Left ventricle myocardium inferior (tissue), 1 donor: Measurements from ENCODE around the gene NOVA1. TPM values are rescaled to one million over a fixed set of nuclear protein-coding genes. Genes with fewer than 3 reads are reported as not detected.

Experiments used
- DNase-seq: peaks from one replicate; pipeline ENCODE4 v3.0.0-alpha.2; 2020
- H3K27ac ChIP-seq: fragments of 200-600 bp; replicated peaks from 2 replicates; pipeline ENCODE4 v1.8.0; 2021
- H3K27me3 ChIP-seq: fragments of 200-600 bp; 2 replicates; pipeline ENCODE4 v1.8.0; 2021; ENCODE audit warnings: low read depth
- H3K36me3 ChIP-seq: fragments of 200-600 bp; 2 replicates; pipeline ENCODE4 v1.8.0; 2021
- H3K4me1 ChIP-seq: fragments of 200-600 bp; 2 replicates; pipeline ENCODE4 v1.8.0; 2021
- H3K4me3 ChIP-seq: fragments of 200-600 bp; 2 replicates; pipeline ENCODE4 v1.8.0; 2021; ENCODE audit warnings: mild to moderate bottlenecking, moderate library complexity
- H3K9me3 ChIP-seq: fragments of 200-600 bp; replicated peaks from 2 replicates; pipeline ENCODE4 v1.8.0; 2021
- CTCF ChIP-seq: fragments of 200-600 bp; IDR thresholded peaks from 2 replicates; pipeline ENCODE4 v1.8.0; 2021; ENCODE audit warnings: antibody characterized with exemption, mild to moderate bottlenecking, borderline replicate concordance
- intact Hi-C: fragments of 100-400 bp; cut with micrococcal nuclease; formaldehyde crosslinking; loops from one replicate; pipeline ENCODE4 v1.11.0; 2022
- total RNA-seq: library from RNA; stranded (reverse); fragmentation: NEBNext Ultra II Directional; extraction: Animal tissue kit (Norgen Biotek cat#: 25700); gene quantifications from one replicate; pipeline ENCODE4 v1.2.1, GENCODE V29; 2021
- donor health status: DM: no; HTN: yes; CAD: no; lungs with severe emphysema.

The NOVA1 gene
- total RNA-seq, 1 donor from 2014 or later = 3.7 TPM

- intact Hi-C loops = no loop called here
- no peaks in the 10 kb centered on the region for H3K4me1 ChIP-seq
- TF ChIP-seq CTCF = no peak
These were observed 192.9 kb downstream of the NOVA1 start for GRCh38 chr14:26404927-26405326.

DNA sequence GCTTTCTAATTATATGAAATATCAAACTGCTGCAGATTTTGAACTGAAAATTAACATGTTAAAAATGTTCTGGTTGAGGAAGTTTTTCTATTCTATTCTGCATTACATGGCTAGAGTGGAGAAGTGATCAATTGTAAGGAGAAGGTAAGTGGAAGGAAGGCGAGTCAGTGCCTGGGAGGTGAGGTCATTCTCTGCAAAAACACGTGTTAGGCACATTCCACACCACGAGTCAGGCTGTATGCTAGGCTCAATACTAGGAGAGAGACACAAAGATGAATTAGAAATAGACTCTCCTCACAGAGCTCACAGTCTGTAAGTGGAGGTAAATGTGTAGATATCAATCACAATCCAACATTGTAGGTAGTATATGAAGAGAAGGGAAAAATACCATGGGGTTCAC is 194.1 kb downstream of the NOVA1 start:
- Histone ChIP-seq H3K9me3 (no peaks in the 10 kb centered on the region), H3K4me1 (no peaks in the 10 kb centered on the region), H3K27me3 (no peaks in the 10 kb centered on the region), H3K4me3 (no peak overlapping the region), H3K27ac (no peak overlapping the region), H3K36me3 (no peaks in the 10 kb centered on the region)
- TF ChIP-seq CTCF = no peak
- no peak for DNase-seq
- intact Hi-C loops = no loop called here

More at GRCh38 chr14:26404927-26405326, 192.9 kb downstream of the NOVA1 start:
- no peak for DNase-seq
- no peak overlapping the region for H3K27ac ChIP-seq
- no peaks in the 10 kb centered on the region for H3K27me3 ChIP-seq
- H3K9me3 ChIP-seq = no peaks in the 10 kb centered on the region
- no peaks in the 10 kb centered on the region for H3K36me3 ChIP-seq
- no peak overlapping the region for H3K4me3 ChIP-seq

- DNase-seq = no peak
- Histone ChIP-seq H3K4me1 (no peaks in the 10 kb centered on the region), H3K27ac (no peak overlapping the region), H3K36me3 (no peaks in the 10 kb centered on the region), H3K27me3 (no peaks in the 10 kb centered on the region), H3K9me3 (no peaks in the 10 kb centered on the region), H3K4me3 (no peak overlapping the region)
- TF ChIP-seq CTCF = no peak
- intact Hi-C loops = no loop called here
These were observed 195.7 kb downstream of the NOVA1 start for GRCh38 chr14:26402126-26402525.

DNA sequence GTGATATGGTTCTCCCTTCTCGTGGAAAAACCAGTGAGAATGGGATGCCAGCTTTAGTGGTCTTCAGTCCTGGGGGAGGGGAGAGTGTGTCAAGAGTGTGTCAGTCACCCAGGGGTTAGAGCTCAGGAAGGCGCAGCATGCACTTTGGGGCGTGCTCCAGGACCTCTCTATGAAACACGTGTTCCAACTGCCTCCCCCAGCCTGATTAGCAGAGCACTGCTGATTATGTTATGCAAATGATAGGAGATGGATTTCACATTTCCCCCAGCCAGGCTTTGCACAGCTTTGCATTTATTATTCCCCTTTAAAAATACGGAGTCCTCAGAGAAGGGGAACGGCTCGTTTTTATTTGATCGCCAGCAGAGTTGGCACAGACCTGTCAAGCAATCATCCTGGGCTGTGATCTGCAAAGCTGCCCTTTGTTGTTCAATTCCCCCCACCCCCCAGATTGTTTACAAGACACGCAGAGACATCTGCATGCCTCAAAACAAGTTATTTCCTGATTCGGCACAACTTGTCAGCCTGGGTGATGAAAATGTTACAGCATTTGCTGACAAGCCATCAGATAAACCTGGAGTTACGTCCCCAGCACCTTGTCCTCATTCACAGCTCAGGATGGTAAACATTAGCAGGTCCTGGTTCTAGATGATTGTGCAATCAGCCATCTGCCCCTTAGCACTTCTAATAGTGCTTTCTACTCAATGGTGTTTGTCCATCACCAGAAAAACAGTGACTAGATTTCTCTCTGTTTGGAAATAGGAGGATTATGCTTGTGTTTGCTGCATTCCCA is 196.5 kb downstream of the NOVA1 start:
- DNase-seq = no peak
- no peaks in the 10 kb centered on the region for H3K27me3 ChIP-seq
- H3K4me3 ChIP-seq = no peak overlapping the region

DNA sequence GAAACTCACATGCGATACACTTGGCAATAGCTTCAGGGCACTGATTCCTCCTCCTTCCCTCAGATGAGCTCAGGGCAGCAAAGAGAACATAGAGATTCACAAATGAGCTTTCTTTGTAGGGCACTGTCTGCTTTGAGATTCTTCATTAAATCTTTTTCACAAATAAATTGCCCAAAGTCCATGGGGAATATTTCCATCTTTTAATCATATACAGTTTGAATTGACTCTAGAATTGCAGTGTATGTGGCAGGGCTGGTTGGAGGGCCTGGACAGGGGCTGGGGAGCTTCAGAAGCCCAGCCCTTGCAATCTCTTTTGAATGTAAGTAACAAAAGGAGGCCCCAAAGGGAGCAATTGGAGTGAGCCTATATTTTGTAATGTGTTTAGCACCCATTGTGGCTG is 197.5 kb downstream of the NOVA1 start:
- no peaks in the 10 kb centered on the region for H3K9me3 ChIP-seq
- H3K27ac ChIP-seq = no peak overlapping the region
- H3K4me3 ChIP-seq = no peak overlapping the region
- H3K27me3 ChIP-seq = no peaks in the 10 kb centered on the region
- H3K4me1 ChIP-seq = no peaks in the 10 kb centered on the region
- DNase-seq = no peak
- intact Hi-C loops = no loop called here
- H3K36me3 ChIP-seq = no peaks in the 10 kb centered on the region
- TF ChIP-seq CTCF = no peak

More for the DNA sequence above, 196.5 kb downstream of the NOVA1 start:
- no peak for TF ChIP-seq CTCF
- Histone ChIP-seq H3K27ac (no peak overlapping the region), H3K4me1 (no peaks in the 10 kb centered on the region), H3K36me3 (no peaks in the 10 kb centered on the region), H3K9me3 (no peaks in the 10 kb centered on the region)
- intact Hi-C loops = no loop called here
